Measurements from ENCODE around the gene PWP2.

PWP2 gene

GRCh38 chr21:44107026-44107501 is at the start of gene PWP2:
PWP2 (plus strand) TSS chr21:44107399; CDS start chr21:44107417, 18 bp downstream.
- DNase-seq, result peak; percentile 66

DNA sequence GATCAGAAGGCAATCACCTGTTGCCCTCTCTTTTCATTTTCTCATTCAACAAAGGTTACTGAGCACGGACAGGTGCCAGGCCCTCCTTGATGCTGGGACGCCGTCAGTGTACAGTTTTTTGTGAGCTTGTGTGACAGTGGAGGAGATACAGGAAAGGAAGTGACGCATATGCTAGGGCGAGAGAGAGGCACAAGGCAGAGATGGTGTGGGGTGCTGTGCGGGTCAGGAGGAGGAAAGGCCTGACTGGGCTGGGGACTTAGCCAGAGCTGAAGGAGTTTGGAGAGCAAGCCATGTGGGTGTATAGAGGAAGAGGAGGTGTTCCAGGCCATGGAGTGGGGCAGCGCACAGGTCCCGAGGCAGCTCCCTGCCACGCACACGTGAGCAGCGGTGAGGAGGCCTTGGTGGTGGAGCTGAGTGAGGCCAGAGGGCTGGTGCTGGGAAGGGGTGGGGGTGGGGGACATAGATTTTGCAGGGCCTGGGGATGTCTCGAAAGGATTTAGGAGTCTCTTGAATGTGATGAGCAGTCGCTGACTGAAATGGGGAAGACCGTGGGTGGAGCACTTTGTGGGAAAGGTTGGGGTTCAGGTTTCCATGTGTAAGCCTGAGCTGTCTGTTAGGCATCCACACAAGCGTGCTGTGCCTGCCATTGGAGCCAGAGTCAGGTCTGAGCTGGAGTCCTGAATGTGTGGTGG is 49.1 kb upstream of the PWP2 start:
- DNase-seq, result peak; percentile 72

GRCh38 chr21:44058652-44058964 is 48.6 kb upstream of the PWP2 start:
- DNase-seq, result no peak

GRCh38 chr21:44058981-44059380 is 48.2 kb upstream of the PWP2 start:
- no peak for DNase-seq

- peak; percentile 15 for DNase-seq
Measured at GRCh38 chr21:44059710-44060109, 47.5 kb upstream of the PWP2 start.

- DNase-seq, result peak; percentile 46
Measured at GRCh38 chr21:44062380-44062779, 44.8 kb upstream of the PWP2 start.

DNA sequence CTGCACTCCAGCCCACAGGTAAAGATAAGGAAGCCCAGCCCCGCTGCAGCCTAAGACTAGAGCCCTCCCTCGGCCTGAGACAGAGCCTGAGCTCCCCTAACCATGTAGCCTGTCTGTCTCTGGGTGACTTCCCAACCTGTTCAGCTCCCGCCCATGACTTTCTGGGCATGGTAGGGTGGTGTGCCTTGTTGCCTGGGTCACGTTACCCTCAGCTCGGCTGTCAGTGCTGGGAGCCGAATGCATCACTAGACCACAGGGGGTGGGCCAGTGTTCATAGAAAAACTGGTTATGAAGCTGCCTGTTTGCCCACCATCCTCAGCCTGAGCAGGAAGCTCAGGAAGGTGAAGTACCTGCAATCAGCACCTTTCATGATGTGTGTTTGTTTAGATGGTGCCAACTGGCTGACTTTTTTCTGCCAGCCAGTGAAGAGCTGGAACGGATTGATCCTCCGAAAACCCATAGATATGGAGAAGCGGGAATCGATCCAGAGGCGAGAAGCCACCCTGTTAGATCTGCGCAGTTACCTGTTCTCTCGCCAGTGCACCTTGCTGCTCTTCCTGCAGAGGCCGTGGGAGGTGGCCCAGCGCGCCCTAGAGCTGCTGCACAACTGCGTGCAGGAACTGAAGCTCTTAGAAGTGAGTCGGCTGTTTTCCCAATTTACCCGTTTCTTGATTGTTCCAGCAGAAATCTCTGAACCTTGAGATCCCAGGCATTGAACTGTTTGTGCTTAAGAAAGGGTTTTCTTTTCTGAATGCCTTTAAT is 43.9 kb upstream of the PWP2 start:
- DNase-seq, result peak; percentile 46

DNA sequence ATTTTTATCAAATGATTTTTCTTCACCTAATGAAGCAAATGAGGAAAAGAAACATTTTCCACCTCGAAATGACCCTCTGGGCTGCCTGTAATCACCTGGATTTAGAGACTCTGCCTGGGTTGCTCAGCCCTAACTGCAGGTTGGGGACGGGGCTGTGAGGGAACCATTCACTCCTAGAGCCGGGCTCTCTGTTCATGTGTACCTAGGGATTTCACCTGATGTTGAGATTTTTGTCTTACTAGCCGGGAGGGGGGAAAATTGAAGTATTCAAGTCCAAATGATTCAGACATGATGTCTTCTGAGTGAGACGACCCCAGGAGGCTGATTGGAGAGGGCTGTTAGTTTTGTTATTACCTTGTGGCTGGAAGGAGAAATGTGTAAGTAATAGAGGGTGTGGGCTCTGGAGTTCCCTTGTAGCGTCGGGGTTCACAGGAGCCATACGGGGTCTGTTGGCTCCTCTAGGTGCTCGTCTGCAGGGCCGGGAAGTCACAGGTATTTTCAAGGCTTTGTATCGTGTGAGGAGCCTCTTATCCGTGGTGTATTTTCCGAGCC is 42.3 kb upstream of the PWP2 start:
- peak; percentile 56 for DNase-seq

- peak; percentile 81 for DNase-seq
Measured at GRCh38 chr21:44065428-44065827, 41.8 kb upstream of the PWP2 start.

GRCh38 chr21:44066116-44066515 is 41.1 kb upstream of the PWP2 start:
- DNase-seq, result peak; percentile 41

DNA sequence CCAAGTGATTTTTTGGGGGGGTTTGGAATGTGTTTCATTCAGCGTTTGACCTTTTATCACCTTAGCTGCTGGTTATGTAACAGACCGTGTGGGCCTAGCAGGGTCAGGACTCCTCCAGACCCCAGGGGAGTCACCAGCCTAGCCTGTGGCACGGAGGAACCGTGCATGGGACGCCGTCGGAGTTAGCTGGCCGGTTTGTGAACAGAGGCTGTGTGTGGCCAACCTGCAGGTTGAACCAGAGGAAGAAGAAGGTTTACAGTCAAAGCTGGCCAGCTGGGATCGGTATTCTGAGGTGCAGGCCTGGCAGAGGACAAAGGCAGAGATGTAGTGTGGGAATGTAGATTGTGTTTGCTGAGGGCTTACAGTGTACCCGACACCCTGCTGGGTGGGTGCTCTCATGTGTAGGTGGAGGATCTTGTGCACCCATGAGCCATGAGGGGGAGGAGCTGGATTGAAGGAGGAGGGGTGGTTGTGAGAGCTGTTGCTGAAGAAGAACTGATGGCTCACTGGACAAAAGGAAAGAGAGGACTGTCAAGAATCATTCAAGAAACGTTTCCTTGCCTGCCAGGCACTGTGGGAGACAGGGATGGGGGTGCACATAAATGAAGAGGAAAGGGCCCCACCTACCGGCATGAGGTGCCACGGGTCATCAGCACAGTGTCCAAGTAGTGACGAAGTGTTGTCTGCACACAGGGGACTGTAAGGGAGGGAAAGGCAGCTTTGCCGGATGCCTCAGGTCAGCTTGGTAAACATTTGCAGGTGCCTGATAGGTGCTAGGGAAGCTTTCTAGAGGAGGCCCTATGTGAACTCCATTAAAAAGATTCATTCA is 40.0 kb upstream of the PWP2 start:
- DNase-seq, result peak; percentile 43

DNA sequence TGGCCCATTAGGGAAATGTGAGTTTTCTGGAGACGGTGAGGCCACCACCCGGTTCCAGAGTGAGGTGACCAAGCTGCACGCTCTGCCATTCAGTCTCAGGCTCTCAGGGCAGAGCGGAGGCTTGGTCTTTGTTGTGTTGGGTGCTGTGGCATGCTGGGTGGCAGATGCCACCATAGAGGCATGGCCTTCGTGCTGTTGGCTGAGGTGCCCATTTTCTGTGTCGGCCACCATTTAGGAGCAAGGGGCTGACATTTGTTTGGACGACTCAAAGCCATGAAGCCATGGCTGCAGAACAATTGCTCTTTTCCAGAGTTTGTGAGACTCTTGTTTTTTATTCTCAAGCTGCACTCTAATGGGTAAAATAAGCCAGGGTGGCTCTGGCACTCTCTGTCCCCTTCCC is 36.8 kb upstream of the PWP2 start:
- no peak for DNase-seq

- DNase-seq, result no peak
Measured at GRCh38 chr21:44071359-44072104, 35.7 kb upstream of the PWP2 start.

- no peak for DNase-seq
Measured at GRCh38 chr21:44072111-44072510, 35.1 kb upstream of the PWP2 start.

DNA sequence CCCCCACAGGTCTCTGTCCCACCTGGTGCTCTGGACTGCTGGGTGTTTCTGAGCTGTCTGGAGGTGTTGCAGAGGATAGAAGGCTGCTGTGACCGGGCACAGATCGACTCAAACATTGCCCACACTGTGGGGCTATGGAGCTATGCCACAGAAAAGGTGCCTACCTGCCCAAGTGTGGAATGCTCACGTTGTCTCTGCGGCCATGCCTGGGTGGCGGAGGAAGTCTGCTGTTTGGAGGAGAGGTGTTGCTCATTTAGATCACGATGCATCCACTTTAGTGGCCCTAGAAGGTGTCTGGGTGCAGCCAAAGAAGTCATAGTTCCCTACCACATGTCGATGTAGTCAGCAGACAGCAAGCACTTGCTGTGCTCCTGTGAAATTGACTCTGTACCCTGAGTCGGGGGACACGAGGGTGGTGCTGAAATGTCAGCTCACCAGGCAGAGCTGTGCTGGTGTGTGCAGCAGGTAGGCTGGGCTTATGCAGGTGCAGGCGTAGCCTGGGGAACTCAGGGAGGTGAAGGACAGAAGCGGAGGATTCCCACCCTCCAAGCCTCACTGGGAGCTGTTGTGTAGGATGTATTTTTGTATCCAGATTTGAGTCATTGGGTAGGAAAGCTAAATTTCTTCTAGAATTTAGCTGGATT is 32.8 kb upstream of the PWP2 start:
- no peak for DNase-seq

GRCh38 chr21:44076316-44076715 is 30.9 kb upstream of the PWP2 start:
- DNase-seq, result no peak

GRCh38 chr21:44078411-44078981 is 28.7 kb upstream of the PWP2 start:
- DNase-seq, result no peak

DNA sequence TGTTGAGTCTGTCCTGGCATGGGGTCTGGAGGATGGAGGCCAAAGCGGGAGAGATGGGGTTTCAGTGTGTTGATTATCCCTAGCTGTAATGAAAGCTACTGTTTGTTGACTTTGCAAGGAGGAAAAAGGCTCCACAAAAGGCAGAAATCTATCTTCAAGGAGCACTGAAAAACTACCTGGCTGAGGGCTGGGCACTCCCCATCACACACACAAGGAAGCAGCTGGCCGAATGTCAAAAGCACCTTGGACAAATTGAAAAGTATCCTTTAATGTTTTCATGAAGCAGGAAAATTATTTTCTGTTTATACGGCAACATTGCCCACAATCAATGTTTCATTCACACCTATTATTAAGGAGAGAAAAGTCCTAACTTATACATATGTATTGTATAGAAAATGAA is 27.8 kb upstream of the PWP2 start:
- no peak for DNase-seq

DNA sequence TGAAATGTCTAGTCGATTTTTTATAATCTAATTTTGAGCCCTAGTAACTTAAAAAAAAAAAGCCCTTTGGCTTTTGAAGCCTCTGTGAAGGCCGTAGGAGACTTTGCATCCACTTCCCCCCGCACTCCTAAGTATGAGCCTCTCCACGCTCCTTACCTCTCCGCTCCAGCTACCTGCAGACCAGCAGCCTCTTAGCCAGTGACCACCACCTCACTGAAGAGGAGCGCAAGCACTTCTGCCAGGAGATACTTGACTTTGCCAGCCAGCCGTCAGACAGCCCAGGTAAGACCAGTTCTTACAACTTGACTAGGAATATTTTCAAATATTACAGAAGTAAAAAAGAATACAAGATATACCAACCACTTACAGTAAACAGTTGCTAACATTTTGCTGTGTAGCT is 27.4 kb upstream of the PWP2 start:
- no peak for DNase-seq

GRCh38 chr21:44082648-44083440 is 24.4 kb upstream of the PWP2 start:
- peak; percentile 59 for DNase-seq

Measured in activated CD8-positive, alpha-beta memory T cell treated with anti-CD3 and anti-CD28 coated beads, Interleukin-2, amount 50 U/mL, for 48 hours (primary cell).